Activated CD4-positive, alpha-beta T cell treated with anti-CD3 and anti-CD28 coated beads, Interleukin-2, amount 50 U/mL, for 4 hours (primary cell): Measurements from ENCODE around the gene DIPK1B.
"Not testable (repeated sequence)": the region's sequence is repeated elsewhere in the genome, so short reads cannot be mapped to it uniquely, and the experiment has no call there.

Experiments used
- DNase-seq, 2 experiments: peaks; one replicate each; pipeline ENCODE4 v3.0.0-alpha.2; 2020

The DIPK1B gene

DNA sequence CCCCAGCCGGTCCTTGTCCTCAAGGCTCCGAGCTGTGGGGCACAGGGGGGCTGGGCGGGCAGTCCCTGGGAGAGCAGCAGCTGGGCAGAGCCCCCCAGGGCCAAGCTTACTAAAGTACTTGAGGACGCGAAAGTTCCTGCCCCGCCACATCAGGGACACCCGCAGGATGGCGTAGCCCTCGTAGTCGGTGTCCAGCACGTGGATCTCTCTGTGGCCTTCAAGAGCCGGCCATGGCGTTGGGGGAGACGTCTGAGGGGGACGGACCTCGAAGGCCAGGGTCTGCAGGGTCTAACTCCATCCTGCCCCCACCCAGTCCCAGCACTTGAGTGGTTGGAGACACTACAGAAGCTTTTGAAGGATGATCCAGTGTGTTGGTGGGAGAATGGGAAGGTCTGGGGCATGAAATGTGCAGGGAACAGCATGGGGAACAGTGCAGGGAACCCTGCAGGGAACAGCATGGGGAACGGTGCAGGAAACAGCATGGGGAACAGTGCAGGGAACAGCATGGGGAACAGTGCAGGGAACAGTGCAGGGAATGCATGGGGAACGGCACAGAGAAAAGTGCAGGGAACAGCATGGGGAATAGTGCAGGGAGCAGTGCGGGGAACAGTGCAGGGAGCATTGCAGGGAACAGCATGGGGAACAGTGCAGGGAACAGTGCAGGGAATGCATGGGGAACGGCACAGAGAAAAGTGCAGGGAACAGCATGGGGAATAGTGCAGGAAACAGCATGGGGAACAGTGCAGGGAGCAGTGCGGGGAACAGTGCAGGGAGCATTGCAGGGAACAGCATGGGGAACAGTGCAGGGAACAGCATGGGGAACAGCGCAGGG is 43.1 kb downstream of the DIPK1B start:
- DNase-seq: not testable (repeated sequence)

DNA sequence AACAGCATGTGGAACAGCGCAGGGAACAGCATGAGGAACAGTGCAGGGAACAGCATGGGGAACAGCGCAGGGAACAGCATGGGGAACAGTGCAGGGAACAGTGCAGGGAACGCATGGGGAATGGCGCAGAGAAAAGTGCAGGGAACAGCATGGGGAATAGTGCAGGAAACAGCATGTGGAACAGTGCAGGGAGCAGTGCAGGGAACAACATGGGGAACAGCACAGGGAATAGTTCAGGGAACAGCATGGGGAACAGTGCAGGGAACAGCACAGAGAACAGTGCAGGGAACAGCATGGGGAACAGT is 43.7 kb downstream of the DIPK1B start:
- no peak for DNase-seq

DNA sequence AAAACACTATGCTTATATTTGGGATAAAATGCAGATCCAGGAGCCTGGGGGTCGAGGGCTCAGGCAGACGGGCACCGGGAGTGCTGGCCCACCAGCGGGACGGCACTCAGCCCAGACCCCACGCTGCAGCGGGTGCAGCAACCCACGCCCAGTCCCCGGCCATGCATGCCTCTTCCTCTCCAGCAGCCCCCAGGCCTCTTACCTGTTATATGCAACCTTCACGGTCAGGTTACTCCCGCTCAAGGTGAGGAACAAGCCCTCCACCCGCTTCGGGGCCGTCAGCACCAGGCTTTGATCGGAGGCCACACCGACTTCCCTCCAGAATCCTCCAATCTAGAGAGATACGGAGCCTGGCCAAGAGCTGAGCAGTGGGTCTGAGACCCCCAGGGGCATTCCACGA is 44.5 kb downstream of the DIPK1B start:
- no peak for DNase-seq

DNA sequence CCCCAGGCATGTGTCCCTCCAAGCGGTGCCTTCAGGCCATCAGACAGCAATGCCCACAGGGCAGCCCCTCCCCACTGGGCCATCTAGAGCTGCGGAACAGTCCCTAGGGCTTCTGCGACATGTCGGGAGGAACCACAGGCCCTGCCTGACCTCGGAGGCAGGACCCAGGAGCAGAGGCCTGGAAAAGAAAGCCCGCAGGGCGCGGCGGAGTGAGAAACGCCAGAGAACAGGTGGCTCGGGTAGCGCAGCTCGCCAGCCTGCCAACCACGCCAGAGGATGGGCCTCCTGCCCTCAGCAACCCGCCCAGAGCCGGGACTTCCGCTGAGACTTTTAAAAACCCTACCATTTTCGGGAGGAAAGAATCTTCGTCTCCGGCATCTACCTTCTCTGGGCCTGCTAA is 45.0 kb downstream of the DIPK1B start:
- no peak for DNase-seq

DNA sequence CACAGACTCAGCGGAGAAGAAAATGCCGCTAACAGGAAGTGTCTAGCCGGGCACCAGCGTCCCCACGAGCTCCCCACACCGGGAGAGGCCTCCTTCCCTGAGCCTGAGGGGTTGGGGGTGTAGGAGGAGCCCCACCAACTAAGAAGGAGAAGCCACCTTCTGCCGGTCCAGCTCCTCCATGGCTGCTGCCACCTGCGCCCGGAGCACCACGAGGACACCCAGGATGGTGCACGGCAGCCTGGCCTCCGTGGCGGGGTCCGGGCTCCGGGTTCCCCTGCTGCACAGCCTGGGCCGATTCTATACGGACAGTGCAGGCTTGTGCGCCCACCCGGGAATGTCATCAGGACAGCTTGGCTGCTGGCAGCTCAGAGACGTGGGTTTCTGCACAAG is 45.4 kb downstream of the DIPK1B start:
- DNase-seq: no peak

DNA sequence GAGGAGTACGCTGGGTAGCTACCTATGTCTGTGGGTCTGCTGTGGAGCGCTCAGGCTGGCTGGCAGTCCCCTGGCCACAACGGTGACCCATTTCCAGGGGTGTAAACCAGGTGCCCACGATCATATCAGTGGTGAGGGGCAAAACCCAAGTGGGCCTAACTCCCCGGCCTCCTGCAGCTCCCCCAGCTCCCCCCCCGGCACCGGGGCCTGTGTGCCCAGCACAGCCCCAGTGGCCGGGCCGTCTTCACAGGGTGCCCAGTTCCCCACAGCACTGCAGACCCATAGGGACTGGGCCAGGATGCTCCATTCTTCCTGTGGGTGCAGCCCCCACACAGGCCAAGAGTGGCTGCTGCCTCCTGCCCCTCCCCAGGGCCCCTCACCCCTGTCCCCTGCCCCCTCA is 46.6 kb downstream of the DIPK1B start:
- DNase-seq: no peak

DNA sequence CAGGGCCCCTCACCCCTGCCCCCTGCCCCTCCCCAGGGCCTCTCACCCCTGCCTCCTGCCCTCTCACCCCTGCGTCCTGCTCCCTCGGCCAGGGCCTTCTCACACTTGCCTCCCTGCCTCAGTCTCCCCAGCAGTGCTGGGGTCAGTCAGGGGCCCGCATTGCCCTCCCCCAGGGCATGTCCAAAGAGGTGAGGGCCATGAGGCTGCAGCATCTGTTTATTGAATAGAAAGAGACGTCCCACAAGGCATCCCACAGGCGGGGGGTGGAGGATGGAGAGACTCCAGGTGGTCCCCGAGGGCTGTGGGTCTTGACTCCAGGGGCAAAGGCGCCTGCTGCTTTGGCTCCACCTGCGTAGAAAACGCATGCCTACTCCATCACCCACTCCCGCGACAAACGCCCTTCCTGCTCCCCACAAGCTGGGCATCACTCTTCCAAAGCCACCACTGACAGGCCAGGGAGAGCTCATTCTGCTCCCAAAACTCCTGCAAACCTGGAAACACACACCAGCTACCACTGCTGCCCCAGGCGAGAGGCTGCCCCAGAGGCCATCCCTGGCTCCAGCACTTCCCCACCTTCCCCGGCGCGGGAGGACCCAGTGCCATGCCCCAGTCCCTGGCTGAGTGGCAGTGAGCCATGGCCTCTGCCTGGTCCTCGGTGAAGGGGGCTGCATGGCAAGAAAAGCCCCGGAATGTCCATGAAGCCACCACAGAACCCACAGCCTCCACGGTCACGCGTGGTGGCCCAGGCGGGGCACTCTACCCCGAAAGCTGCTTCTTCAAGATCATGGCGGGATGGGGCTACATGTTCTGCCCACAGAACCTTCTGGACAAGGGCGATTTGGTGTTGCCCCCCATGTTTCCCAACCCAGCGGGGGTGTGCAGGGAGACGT is 47.3 kb downstream of the DIPK1B start:
- no peak for DNase-seq

DNA sequence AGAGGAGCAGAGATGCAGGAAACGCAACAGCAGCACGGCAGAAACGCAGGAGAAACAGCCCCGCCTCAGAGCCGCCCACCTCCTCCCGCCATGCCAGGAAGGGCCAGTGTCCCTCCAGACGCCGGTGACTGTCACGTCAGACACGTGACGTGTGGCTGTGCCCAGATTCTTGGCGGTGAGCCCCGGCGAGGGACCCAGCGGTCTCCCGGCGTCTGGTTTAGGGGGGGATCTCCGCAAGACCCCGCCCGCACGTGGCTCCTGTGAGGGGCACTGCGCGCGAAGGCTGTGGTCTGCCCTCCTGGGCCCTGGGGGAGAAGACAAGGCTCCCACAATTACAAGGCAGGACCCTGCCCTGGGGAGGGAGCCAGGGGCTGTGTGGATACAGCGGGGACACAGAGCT is 48.1 kb downstream of the DIPK1B start:
- no peak for DNase-seq

DNA sequence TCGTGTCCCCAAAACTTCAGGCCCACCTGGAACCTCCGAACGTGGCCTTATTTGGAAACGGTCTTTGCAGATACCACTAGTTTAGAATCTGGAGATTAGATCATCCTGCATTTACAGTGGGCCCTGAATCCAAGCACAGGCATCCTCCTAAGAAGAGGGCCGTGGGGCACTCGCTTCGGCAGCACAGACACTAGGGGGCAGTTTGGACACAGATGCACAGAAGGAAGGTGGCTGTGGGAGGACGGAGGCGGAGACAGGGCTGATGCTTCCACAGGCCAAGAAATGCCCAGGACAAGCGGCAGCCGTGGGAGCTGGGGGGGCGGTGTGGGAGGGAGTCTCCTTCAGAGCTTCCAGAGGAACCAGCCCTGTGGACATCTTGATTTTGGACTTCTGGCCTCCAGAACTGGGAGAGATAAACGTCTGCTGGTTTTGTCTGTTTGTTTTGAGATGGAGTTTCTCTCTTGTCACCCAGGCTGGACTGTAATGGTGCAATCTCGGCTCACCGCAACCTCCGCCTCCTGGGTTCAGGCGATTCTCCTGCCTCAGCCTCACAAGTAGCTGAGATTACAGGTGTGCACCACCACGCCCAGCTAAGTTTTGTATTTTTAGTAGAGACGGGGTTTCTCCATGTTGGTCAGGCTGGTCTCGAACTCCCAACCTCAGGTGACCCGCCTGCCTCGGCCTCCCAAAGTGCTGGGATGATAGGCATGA is 48.6 kb downstream of the DIPK1B start:
- not testable (repeated sequence) for DNase-seq

DNA sequence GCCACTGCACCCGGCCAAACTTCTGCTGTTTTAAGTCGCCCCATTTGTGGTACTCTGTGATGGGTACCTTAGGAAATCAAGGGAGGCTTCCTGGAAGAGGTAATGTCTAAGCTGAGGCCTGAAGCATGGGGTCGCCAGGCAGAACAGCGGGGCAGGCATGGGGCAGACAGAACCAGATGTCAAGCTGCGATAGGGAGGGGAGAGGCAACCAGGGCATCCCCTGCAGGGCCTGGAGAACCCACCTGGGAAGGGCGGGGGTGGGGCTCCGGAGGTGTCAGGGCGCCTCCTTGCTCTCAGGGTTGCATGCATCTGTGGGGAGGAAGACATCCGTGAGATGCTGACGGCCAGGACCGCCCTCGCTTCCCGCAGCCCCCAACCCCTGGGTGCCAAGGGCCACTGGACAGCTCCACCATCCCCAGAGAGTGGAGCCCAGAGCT is 49.2 kb downstream of the DIPK1B start:
- DNase-seq: no peak

DNA sequence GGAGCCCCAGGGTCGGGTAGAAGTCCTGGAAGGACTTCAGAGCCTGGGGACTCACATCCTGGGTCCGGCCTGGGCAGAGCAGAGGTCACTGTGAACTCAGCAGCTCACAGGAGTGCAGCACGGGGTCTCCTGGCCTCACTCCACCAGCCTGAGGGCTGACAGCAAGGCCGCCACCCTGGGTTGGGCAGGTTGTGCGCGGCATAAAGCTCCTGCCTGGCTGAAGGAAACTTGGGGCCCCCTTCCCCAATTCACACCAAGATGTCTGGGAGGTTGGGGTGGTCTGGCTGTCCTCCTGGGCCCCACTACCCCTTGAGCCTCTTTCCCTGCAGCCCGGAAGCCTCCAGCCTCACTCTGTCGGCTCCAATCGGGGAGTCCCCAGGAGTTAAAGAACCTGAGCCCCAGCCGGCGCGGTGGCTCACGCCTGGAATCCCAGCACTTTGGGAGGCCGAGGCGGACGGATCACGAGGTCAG is 49.9 kb downstream of the DIPK1B start:
- DNase-seq: no peak

DNA sequence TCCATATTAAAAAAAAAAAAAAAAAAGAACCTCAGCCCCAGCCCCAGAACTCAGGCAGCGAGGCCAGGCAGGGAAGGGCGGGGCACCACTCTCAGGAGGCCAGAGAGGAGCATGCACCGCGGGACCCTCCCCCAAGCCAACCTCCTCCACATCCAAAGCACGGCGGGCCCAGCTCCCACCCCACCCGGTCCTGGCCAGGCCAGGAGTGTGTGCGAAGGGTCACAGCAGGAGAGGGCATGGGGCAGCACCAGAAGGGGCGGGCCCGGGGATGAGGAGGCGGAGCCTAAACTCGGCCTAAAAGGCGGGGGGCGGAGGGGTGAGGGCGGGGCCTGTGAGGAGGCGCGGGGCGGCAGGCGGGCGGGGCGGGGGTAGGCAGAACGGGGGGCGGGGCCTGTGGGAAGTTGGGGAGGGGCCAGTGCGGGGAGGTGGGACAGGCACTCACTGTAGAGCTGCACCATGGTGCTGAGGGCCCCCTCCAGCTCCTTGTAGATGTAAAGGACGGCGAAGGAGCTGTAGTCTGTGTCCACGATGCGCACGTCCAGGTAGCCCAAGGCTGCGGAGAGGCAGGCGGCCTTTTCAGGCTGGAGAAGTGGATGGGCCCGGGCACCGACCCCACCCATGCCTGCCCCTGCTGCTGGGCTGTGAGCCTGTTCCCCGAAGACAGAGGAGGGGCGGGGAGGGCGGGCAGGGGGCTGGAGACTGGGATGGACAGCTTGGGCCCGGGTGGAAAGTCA is 50.7 kb downstream of the DIPK1B start:
- peak; percentile 17 to 22 for DNase-seq

DNA sequence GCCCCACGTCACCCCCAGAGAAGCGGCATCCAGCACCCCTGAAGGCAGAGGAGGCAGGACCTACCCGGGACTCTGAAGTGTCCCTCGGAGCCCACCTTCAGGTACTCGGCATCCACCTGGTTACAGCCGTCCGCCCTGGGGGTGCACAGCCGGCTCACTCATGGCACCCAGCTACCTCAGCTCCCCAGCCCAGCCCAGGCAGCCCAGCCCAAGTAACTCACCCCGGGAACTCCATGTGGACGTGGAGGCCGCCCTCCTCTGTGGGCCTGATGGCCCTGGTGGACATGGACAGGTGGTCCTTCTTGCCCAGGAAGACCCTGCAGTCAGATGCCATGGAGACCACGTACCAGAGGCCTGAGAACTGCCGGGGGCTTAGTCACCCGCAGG is 51.3 kb downstream of the DIPK1B start:
- no peak for DNase-seq

DNA sequence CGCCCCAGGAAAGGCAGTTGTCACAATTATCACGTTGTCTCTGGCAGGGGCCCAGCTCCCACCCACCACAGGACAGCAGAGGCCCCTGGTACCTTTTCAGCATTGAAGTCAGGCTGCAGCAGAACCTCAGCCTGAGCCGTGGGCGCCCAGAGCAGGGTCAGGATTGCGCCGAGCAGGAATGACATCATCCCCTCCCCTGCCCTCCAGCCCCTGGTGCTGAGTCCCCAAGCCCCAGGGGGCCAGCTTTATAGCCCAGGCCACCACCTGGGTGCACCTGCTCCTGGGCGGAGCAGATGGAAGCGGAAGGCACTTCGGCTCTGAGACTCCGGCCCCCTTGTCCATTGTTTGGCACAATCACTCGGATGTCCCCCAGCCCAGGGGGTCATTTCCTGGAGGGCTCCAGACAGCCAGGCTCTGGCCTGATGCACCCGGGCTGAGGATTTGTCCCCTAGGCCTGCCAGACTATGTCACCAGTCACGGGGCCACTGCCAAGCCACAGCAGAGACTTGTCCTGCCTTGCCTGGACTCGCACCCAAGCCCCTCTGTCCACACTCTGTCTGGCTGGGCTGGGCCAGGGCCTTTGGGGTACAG is 52.0 kb downstream of the DIPK1B start, which contains the start of gene LCN15:
LCN15 (minus strand) TSS at position 218 of the 591 bp plus-strand sequence; CDS start at position 188, 30 bp downstream.
- no peak for DNase-seq

DNA sequence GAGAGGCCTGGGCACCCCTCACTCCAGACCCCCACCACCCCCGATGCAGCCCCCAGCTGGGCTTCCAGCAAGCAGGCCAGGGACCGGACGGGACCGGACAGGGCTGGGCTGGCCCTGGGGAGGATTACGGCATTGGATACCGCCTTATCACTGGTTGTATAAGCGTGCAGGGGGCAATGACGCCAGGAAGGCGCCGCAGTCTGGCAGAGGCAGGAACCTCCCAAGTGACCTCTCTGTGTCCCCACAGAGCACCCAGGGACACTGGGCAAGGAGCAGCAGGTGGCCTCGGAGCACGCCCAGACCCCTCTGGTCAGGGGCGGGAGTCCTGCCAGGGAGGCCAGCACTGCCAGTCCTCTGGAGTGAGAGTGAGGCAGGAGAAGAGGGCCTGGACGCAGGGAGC is 52.7 kb downstream of the DIPK1B start:
- DNase-seq: no peak

DNA sequence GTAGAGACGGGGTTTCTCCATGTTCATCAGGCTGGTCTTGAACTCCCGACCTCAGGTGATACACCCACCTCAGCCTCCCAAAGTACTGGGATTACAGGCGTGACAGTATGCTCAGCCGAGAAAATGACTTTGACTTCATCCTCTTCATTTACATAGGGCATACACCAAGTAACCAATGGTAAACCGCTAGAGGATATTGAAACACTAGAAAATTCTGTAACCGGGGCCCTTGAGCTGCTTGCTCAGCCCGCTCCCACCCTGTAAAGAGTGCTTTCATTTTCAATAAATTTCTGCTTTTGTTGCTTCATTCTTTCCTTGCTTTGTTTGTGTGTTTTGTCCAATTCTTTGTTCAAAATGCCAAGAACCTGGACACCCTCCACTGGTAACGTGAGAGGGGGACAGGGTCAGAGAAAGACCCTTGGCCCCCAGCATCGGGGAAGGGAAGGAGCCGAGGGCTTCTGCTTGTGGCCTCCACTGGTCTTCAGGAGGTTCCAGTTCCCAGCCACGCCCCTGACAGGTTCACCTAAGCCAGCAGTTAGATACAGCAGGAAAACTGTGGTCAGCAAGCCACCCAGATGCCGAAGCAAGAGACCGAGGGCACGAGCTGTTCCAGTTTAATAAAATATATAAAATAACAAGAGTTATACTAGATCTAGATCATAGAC is 53.5 kb downstream of the DIPK1B start:
- DNase-seq: not testable (repeated sequence)

DNA sequence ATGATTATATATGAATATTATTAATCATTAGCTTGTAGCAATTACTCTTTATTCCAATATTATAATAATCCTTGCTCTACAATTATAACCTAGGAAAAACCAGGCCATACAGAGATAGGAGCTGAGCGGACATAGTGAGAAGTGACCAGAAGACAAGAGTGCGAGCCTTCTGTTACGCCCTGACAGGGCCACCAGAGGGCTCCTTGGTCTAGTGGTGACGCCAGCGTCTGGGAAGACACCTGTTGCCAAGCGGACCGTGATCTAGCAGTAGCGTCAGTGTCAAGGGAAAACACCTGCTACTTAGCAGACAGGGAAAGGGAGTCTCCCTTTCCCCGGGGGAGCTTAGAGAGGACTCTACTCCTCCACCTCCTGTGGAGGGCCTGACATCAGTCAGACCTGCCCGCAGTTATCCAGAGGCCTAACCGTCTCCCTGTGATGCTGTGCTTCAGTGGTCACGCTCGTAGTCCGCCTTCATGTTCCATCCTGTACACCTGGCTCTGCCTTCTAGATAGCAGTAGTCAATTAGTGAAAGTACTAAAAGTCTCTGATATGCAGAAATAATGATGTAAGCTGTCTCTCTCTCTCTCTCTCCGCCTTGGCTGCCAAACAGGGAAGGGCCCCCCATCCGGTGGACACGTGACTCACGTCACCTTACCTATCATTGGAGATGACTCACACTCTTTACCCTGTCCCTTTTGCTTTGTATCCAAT is 54.2 kb downstream of the DIPK1B start:
- DNase-seq: peak; percentile 24

DNA sequence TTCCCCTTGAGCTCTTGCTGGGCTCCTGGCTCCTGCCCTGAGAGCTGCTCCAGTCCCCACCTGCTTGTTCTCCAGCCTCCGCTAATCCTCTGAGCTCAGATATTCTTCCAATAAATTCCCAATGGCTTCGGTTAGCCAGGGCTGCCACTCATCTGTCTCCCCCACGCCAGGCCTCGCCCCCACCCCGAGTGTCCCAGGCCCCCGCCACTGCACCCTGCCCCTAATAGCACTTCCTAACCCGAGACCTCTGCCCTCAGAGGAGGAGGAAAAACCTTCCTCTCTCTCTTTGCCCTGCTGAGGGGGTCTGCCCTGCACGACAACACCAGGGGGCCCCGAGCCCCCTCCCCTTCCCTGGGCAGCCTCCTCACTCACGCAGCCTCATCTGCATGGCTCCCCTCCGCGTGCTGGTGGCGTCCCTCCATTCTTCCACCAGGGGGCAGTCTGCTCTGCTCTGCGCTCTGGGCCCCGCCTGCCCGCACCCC is 57.4 kb downstream of the DIPK1B start:
- peak; percentile 41 for DNase-seq

DNA sequence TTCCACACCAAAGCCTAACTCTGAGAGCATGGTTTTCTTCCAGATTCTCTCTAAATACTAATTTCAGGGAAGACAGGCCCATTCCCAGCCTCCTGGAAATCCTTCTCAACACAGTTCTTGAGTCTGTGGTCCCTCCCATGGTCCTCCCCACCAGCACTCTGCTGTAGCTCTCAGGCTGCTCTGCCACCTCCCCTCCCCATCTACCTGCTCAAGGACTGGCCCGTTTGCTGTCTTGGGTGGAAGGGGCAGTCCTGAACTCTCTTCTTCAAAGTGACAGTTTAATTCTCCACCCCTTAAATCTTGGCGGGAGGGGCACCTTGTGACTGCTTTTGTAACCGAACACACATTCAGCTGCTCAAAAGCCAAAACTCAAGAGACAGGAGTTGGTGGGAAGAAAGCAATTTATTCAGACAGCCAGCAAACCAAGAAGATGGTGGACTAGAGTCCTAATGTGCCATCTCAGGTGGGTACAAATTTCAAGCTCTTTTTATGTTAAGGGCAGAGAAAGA is 59.6 kb downstream of the DIPK1B start:
- no peak for DNase-seq

DNA sequence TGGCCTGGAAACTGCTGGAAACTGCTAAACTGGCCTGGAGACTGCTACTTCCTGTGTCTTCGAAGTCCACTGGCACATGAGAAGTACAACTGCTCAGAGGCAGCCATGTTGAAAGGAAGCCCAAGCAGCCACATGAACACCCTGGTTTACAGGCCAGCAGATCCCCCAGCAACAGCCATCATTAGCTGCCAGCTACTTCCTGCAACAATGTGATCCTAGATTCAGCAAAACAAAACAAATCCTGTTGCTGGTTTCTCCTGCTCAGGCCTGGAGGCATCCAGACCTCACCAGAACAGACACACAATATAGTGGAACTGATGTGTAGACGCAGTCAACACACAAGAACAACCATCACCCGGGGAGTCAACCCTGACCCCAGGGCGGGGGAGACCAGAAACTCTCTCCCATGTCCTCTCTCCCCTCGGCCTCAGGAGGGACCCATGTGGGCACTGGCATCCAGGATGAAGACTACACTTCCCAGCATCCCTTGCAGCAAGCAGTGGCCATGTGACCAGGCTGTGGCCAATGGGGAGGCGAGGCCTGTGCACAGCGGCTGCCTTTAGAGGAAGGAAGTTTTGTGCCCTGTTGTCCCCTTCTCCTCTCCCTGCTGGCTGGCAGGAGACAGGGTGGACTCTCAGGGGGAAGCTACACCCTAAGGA is 61.1 kb downstream of the DIPK1B start:
- no peak for DNase-seq
